B cell (primary cell): ENCODE results near the gene CHST4. TPM values are rescaled to one million over a fixed set of nuclear protein-coding genes. Genes with fewer than 3 reads are reported as not detected.
A peak's percentile ranks its signal among the peaks of the same experiment; 100 is the strongest.

Source experiments
- ATAC-seq: fragments of 200-7000 bp; cut with Tn5 transposase; one replicate; pipeline ENCODE4 v1.10.0; 2021; ENCODE audit warnings: low read depth, mild to moderate bottlenecking, moderate number of reproducible peaks, moderate library complexity
- CTCF ChIA-PET: fragments of 350-600 bp; sonication (Branson Sonifier 250); formaldehyde crosslinking; loops from one replicate; lab custom pipeline; 2021; ENCODE audit warnings: antibody characterized with exemption, inconsistent platforms; lab: Charles Lee
- POLR2A ChIA-PET: fragments of 350-600 bp; sonication (Branson Sonifier 250); formaldehyde crosslinking; loops from one replicate; lab custom pipeline; 2021; ENCODE audit warnings: antibody characterized with exemption; lab: Charles Lee
- DNase-seq: peaks from one replicate; pipeline ENCODE4 v3.0.0; 2013
- H2AFZ ChIP-seq: 2 replicates; pipeline ENCODE4 v1.6.1; 2012; ENCODE audit warnings: mild to moderate bottlenecking, low read depth, low read length; ENCODE audit not compliant: insufficient read depth, poor library complexity, severe bottlenecking
- H3K27ac ChIP-seq, 2 donors: 1 replicate in 1 of 2; 2 replicates in 1 of 2; pipeline ENCODE4 v1.5.1; 2012 to 2013; ENCODE audit warnings: low read length in 2 of 2, mild to moderate bottlenecking in 2 of 2, moderate library complexity in 1 of 2
- H3K27me3 ChIP-seq, 4 experiments: fragments of 200-600 bp in 1 of 4; sonication (generic) in 1 of 4; replicated peaks in 1 of 4; 1 replicate in 2 of 4; 2 replicates in 2 of 4; pipeline versions ENCODE4 v1.6.1 to v1.7.0; 2013 to 2016; ENCODE audit warnings: low read length in 3 of 4, mild to moderate bottlenecking in 2 of 4, mixed read lengths in 1 of 4, moderate library complexity in 1 of 4; ENCODE audit not compliant: insufficient read depth in 4 of 4, control insufficient read depth in 3 of 4; ENCODE audit errors: control extremely low read depth in 1 of 4
- H3K36me3 ChIP-seq, 2 experiments: replicated peaks in 1 of 2; 1 replicate in 1 of 2; 2 replicates in 1 of 2; pipeline versions ENCODE4 v1.6.1 to v1.7.1; 2013; ENCODE audit warnings: low read length in 1 of 2; ENCODE audit not compliant: insufficient read depth in 2 of 2, control insufficient read depth in 1 of 2; ENCODE audit errors: control extremely low read depth in 1 of 2, extremely low read depth in 1 of 2
- H3K4me1 ChIP-seq, 2 donors: fragments of 200-600 bp in 1 of 2; sonication (generic) in 1 of 2; 1 replicate in 1 of 2; 2 replicates in 1 of 2; pipeline versions ENCODE4 v1.5.1 to v1.6.1; 2013 to 2017; ENCODE audit warnings: low read length in 2 of 2; ENCODE audit not compliant: control insufficient read depth in 2 of 2, insufficient read depth in 2 of 2
- H3K4me2 ChIP-seq: replicated peaks from 2 replicates; pipeline ENCODE3; 2012; ENCODE audit warnings: mild to moderate bottlenecking, low read depth, low read length; ENCODE audit not compliant: poor library complexity, severe bottlenecking
- H3K4me3 ChIP-seq, 5 experiments: fragments of 200-600 bp in 1 of 5; sonication (generic) in 1 of 5; 1 replicate in 3 of 5; 2 replicates in 2 of 5; pipeline versions ENCODE4 v1.5.1 to v1.7.0; 2011 to 2016; ENCODE audit warnings: low read length in 4 of 5, mild to moderate bottlenecking in 4 of 5, low read depth in 2 of 5, control low read depth in 1 of 5, moderate library complexity in 1 of 5; ENCODE audit not compliant: insufficient read depth in 1 of 5; ENCODE audit errors: control extremely low read depth in 1 of 5, extremely low read depth in 1 of 5
- H3K79me2 ChIP-seq: fragments of 200-600 bp; sonication (generic); one replicate; pipeline ENCODE4 v1.6.0; 2016; ENCODE audit warnings: low read length; ENCODE audit not compliant: control insufficient read depth, insufficient read depth
- H3K9ac ChIP-seq: fragments of 200-600 bp; sonication (generic); 2 replicates; pipeline ENCODE4 v1.6.1; 2017; ENCODE audit warnings: mild to moderate bottlenecking, low read length, moderate library complexity
- H3K9me3 ChIP-seq, 3 donors: one replicate each; pipeline versions ENCODE4 v1.6.1 to v1.7.1; 2013; ENCODE audit warnings: low read length in 2 of 3; ENCODE audit not compliant: control insufficient read depth in 2 of 3, insufficient read depth in 1 of 3; ENCODE audit errors: control extremely low read depth in 1 of 3
- H4K20me1 ChIP-seq: 2 replicates; pipeline ENCODE4 v1.6.0; 2012; ENCODE audit warnings: mild to moderate bottlenecking, low read length; ENCODE audit not compliant: insufficient read depth, control insufficient read depth, poor library complexity, severe bottlenecking
- H3K27ac Mint-ChIP-seq: one replicate; pipeline ENCODE4 v1.8.0; 2021; ENCODE audit warnings: mixed read lengths
- H3K27me3 Mint-ChIP-seq: one replicate; pipeline ENCODE4 v1.8.0; 2021; ENCODE audit warnings: mixed read lengths
- H3K4me1 Mint-ChIP-seq: one replicate; pipeline ENCODE4 v1.8.0; 2021; ENCODE audit warnings: mixed read lengths
- H3K4me3 Mint-ChIP-seq: one replicate; pipeline ENCODE4 v1.8.0; 2021; ENCODE audit warnings: mixed read lengths
- H3K9me3 Mint-ChIP-seq: one replicate; pipeline ENCODE4 v1.8.0; 2022; ENCODE audit warnings: mixed read lengths; ENCODE audit not compliant: insufficient read depth
- EZH2 ChIP-seq: IDR thresholded peaks from 2 replicates; pipeline ENCODE4 v1.6.1; 2012; ENCODE audit warnings: borderline replicate concordance, low read depth, mild to moderate bottlenecking, moderate library complexity, low read length; ENCODE audit not compliant: insufficient read depth, poor library complexity, severe bottlenecking
- WGBS: methylation state at CpG from one replicate; pipeline ENCODE4 v1.1.5; 2013; ENCODE audit warnings: missing lambda C conversion rate; ENCODE audit not compliant: insufficient coverage; 5-methylcytosine and 5-hydroxymethylcytosine counted together
- intact Hi-C: fragments of 100-400 bp; cut with micrococcal nuclease; formaldehyde crosslinking; loops from one replicate; pipeline ENCODE4 v1.10.0; 2022
- polyA plus RNA-seq: library from polyadenylated mRNA; depleted of rRNA; stranded (reverse); fragments of >200 nt; gene quantifications from 2 replicates; pipeline ENCODE4 v1.2.3, GENCODE V29; 2012
- total RNA-seq, 2 donors: library from RNA; stranded (reverse); fragments of 120-200 nt in 1 of 2; gene quantifications; 1 replicate in 1 of 2; 2 replicates in 1 of 2; pipeline versions ENCODE4 v1.2.3 to v1.2.4, GENCODE V29; 2013 to 2022
- TF ChIP-seq, protein P1 (sequence below): fragments of 200-600 bp; IDR thresholded peaks from one replicate; pipeline ENCODE4 v1.8.0; 2022; ENCODE audit warnings: antibody characterized with exemption, mild to moderate bottlenecking

CHST4 gene
- total and polyA plus RNA-seq, 2 donors (not counting 1 experiment from before 2014, with no cell fraction given): not detected

GRCh38 chr16:71536752-71537499, 10.7 kb downstream of the CHST4 start:
- H3K79me2 ChIP-seq: no peaks in the 10 kb centered on the region
- no peak overlapping the region for H3K4me2 ChIP-seq
- H3K36me3 ChIP-seq: no peaks in the 10 kb centered on the region
- Mint-ChIP-seq H3K9me3 (no peaks in the 10 kb centered on the region), H3K4me3 (no peak overlapping the region), H3K27me3 (peaks cover 10% of the 10 kb centered on the region), H3K27ac (no peak overlapping the region), H3K4me1 (peaks cover 9% of the 10 kb centered on the region)
- intact Hi-C loops: loop anchor here (1.0 kb wide), 2 partner anchors 28 to 74 kb away; no protein-coding TSS in a partner anchor
- DNase-seq (no peak), ATAC-seq (no peak)
- H3K4me1 ChIP-seq: peaks cover 8 to 9% of the 10 kb centered on the region in 2 donors
- H4K20me1 ChIP-seq: no peaks in the 10 kb centered on the region
- TF ChIP-seq, protein P1, sequence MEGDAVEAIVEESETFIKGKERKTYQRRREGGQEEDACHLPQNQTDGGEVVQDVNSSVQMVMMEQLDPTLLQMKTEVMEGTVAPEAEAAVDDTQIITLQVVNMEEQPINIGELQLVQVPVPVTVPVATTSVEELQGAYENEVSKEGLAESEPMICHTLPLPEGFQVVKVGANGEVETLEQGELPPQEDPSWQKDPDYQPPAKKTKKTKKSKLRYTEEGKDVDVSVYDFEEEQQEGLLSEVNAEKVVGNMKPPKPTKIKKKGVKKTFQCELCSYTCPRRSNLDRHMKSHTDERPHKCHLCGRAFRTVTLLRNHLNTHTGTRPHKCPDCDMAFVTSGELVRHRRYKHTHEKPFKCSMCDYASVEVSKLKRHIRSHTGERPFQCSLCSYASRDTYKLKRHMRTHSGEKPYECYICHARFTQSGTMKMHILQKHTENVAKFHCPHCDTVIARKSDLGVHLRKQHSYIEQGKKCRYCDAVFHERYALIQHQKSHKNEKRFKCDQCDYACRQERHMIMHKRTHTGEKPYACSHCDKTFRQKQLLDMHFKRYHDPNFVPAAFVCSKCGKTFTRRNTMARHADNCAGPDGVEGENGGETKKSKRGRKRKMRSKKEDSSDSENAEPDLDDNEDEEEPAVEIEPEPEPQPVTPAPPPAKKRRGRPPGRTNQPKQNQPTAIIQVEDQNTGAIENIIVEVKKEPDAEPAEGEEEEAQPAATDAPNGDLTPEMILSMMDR: no peak
- TF ChIP-seq EZH2: no peak
- WGBS: 95% methylated on average over 27 of the region's 28 CpGs
- H3K9me3 ChIP-seq: no peaks in the 10 kb centered on the region
- H2AFZ ChIP-seq: no peak overlapping the region
- no peak overlapping the region for H3K9ac ChIP-seq
- no peak overlapping the region for H3K4me3 ChIP-seq
- no peak overlapping the region for H3K27ac ChIP-seq
- CTCF ChIA-PET: interaction anchor here (0.8 to 4.4 kb wide), 5 partner anchors 10 to 125 kb away, joined by 3 to 25 read pairs (median 5); partner anchors contain the start of gene CHST4
- POLR2A ChIA-PET: no interaction called here
- H3K27me3 ChIP-seq: peaks cover 0 to 5% (median 2%) of the 10 kb centered on the region in 4 experiments

- H2AFZ ChIP-seq: peak overlapping the region; percentile 17
- H3K27ac Mint-ChIP-seq: no peak overlapping the region
- peaks cover 15% of the 10 kb centered on the region for H3K4me1 Mint-ChIP-seq
- peak; percentile 64 for DNase-seq
- WGBS: 75% methylated on average over 6 of the region's 6 CpGs
- H3K4me3 ChIP-seq: no peak overlapping the region
- peaks cover 0 to 7% (median 2%) of the 10 kb centered on the region in 4 experiments for H3K27me3 ChIP-seq
- H3K4me1 ChIP-seq: peaks cover 13 to 15% of the 10 kb centered on the region in 2 donors
- TF ChIP-seq EZH2: no peak
- TF ChIP-seq, protein P1: peak; percentile 80
- POLR2A ChIA-PET: no interaction called here
- H3K36me3 ChIP-seq: no peaks in the 10 kb centered on the region
- H3K27me3 Mint-ChIP-seq: peaks cover 13% of the 10 kb centered on the region
- CTCF ChIA-PET: interaction anchor here (0.9 to 4.2 kb wide), 8 partner anchors 11 to 126 kb away, joined by 3 to 67 read pairs (median 11); partner anchors contain the start of gene CHST4
- H3K9me3 Mint-ChIP-seq: no peaks in the 10 kb centered on the region
- no peaks in the 10 kb centered on the region for H3K79me2 ChIP-seq
- H3K9me3 ChIP-seq: no peaks in the 10 kb centered on the region
- no peak overlapping the region for H3K9ac ChIP-seq
- no peak overlapping the region for H3K4me2 ChIP-seq
- H3K27ac ChIP-seq: no peak overlapping the region
- H3K4me3 Mint-ChIP-seq: no peak overlapping the region
- no peaks in the 10 kb centered on the region for H4K20me1 ChIP-seq
- intact Hi-C loops: loop anchor here (1.0 kb wide), 2 partner anchors 28 to 74 kb away; no protein-coding TSS in a partner anchor
- ATAC-seq: peak; percentile 73
These were observed 11.4 kb downstream of the CHST4 start for GRCh38 chr16:71537643-71538042.
